ENCODE results near the gene GPR143.

Gene GPR143

GRCh38 chrX:9730078-9730477, 35.6 kb downstream of the GPR143 start:
- no peak for DNase-seq (ENCODE audit: insufficient read length, low spot score)
- TF ChIP-seq CTCF (IDR thresholded peaks at IDR 0.05; ENCODE audit: insufficient read depth, missing control alignments), result no peak
- no peak for FAIRE-seq

GRCh38 chrX:9729171-9729885, 36.3 kb downstream of the GPR143 start:
- DNase-seq (ENCODE audit: insufficient read length, low spot score) (no peak), FAIRE-seq (no peak)
- TF ChIP-seq CTCF (IDR thresholded peaks at IDR 0.05; ENCODE audit: insufficient read depth, missing control alignments), result no peak

- DNase-seq (ENCODE audit: insufficient read length, low spot score) (no peak), FAIRE-seq (no peak)
- no peak for TF ChIP-seq CTCF (IDR thresholded peaks at IDR 0.05; ENCODE audit: insufficient read depth, missing control alignments)
These were observed 37.4 kb downstream of the GPR143 start for GRCh38 chrX:9728261-9728660.

GRCh38 chrX:9724711-9725110, 40.9 kb downstream of the GPR143 start:
- TF ChIP-seq CTCF (IDR thresholded peaks at IDR 0.05; ENCODE audit: insufficient read depth, missing control alignments), result no peak
- no peak for DNase-seq (ENCODE audit: insufficient read length, low spot score)
- no peak for FAIRE-seq

- FAIRE-seq (no peak), DNase-seq (ENCODE audit: insufficient read length, low spot score) (no peak)
- no peak for TF ChIP-seq CTCF (IDR thresholded peaks at IDR 0.05; ENCODE audit: insufficient read depth, missing control alignments)
These were observed 48.3 kb downstream of the GPR143 start for GRCh38 chrX:9717376-9717775.

GRCh38 chrX:9710332-9710731, 55.3 kb downstream of the GPR143 start:
- no peak for TF ChIP-seq CTCF (IDR thresholded peaks at IDR 0.05; ENCODE audit: insufficient read depth, missing control alignments)
- DNase-seq (ENCODE audit: insufficient read length, low spot score) (no peak), FAIRE-seq (no peak)

- DNase-seq (ENCODE audit: insufficient read length, low spot score), result peak; percentile 35
- peak; percentile 59 for TF ChIP-seq CTCF (IDR thresholded peaks at IDR 0.05; ENCODE audit: insufficient read depth, missing control alignments)
- FAIRE-seq, result no peak
These were observed 56.6 kb downstream of the GPR143 start for GRCh38 chrX:9708923-9709553.
